HG03095 (cell line): Measurements from ENCODE around the gene PTPRN2.
"Not testable (repeated sequence)": the region's sequence is repeated elsewhere in the genome, so short reads cannot be mapped to it uniquely, and the experiment has no call there.

ENCODE experiments used
- ATAC-seq: cut with Tn5 transposase; IDR thresholded peaks from one replicate; pipeline ENCODE4 v1.9.1; 2021; ENCODE audit warnings: moderate library complexity; ENCODE audit not compliant: unreplicated experiment

PTPRN2 gene

GRCh38 chr7:157601530-157601929 lies 986.1 kb downstream of the PTPRN2 start:
- ATAC-seq: no peak

- no peak for ATAC-seq
Measured at GRCh38 chr7:157599491-157599890, 988.1 kb downstream of the PTPRN2 start.

GRCh38 chr7:157597562-157597961 lies 990.1 kb downstream of the PTPRN2 start:
- ATAC-seq: no peak

- no peak for ATAC-seq
Measured at GRCh38 chr7:157596881-157597280, 990.7 kb downstream of the PTPRN2 start.

GRCh38 chr7:157596471-157596870 lies 991.2 kb downstream of the PTPRN2 start:
- no peak for ATAC-seq

GRCh38 chr7:157596026-157596425 lies 991.6 kb downstream of the PTPRN2 start:
- ATAC-seq: no peak

GRCh38 chr7:157595086-157595855 lies 992.4 kb downstream of the PTPRN2 start:
- no peak for ATAC-seq

GRCh38 chr7:157594306-157594705 lies 993.3 kb downstream of the PTPRN2 start:
- no peak for ATAC-seq

GRCh38 chr7:157593541-157593940 lies 994.1 kb downstream of the PTPRN2 start:
- ATAC-seq: no peak

- not testable (repeated sequence) for ATAC-seq
Measured at GRCh38 chr7:157592636-157593320, 994.8 kb downstream of the PTPRN2 start.

GRCh38 chr7:157590526-157590925 lies 997.1 kb downstream of the PTPRN2 start:
- ATAC-seq: no peak

GRCh38 chr7:157589680-157590079 lies 997.9 kb downstream of the PTPRN2 start:
- ATAC-seq: no peak

GRCh38 chr7:157587805-157588560 lies 999.6 kb downstream of the PTPRN2 start:
- no peak for ATAC-seq

- no peak for ATAC-seq
Measured at GRCh38 chr7:157587051-157587804, 1000.4 kb downstream of the PTPRN2 start.

GRCh38 chr7:157586426-157586955 lies 1001.1 kb downstream of the PTPRN2 start:
- no peak for ATAC-seq

- no peak for ATAC-seq
Measured at GRCh38 chr7:157585113-157585861, 1002.3 kb downstream of the PTPRN2 start.

GRCh38 chr7:157584420-157584819 lies 1003.2 kb downstream of the PTPRN2 start:
- ATAC-seq: no peak

GRCh38 chr7:157581740-157582139 lies 1005.9 kb downstream of the PTPRN2 start:
- no peak for ATAC-seq

- ATAC-seq: no peak
Measured at GRCh38 chr7:157580324-157580723, 1007.3 kb downstream of the PTPRN2 start.

GRCh38 chr7:157579425-157579824 lies 1008.2 kb downstream of the PTPRN2 start:
- no peak for ATAC-seq
